SKM-1 (cell line): ENCODE data around the gene TERT.

Source experiments
- DNase-seq: peaks from one replicate; lab custom pipeline; 2025; ENCODE audit not compliant: unreplicated experiment; lab: John Stamatoyannopoulos, UW

Gene TERT

DNA sequence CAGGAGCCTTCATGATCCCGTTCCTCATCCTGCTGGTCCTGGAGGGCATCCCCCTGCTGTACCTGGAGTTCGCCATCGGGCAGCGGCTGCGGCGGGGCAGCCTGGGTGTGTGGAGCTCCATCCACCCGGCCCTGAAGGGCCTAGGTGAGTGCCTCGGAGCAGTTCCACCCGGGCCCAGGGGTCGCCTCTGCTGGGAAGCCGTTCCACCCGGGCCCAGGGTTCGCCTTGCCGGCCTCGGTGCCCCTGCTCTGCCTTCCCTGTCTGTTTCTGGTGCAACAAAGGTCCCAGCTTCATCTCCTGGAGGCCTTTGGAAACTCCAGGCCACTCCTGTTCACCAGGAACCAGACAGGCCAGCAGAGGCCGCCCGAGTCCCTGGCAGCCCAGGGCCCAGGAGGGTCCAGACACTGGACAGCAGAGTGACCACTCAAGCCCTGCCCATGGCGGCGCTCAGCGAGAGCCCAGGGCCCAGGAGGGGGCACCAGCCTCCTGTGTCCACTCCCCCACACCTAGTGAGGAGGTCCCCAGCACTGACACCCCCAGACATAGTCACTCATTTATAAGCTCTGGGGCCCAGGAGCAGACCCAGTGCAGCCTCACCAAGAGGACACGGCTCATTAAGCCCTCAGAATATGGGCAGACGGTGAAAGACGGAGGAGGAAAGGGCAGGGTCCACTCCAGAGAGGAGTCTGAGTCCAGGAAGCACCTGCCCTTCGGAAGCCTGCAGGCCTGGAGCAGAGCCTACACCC lies 86.0 kb downstream of the TERT start:
- no peak for DNase-seq

DNA sequence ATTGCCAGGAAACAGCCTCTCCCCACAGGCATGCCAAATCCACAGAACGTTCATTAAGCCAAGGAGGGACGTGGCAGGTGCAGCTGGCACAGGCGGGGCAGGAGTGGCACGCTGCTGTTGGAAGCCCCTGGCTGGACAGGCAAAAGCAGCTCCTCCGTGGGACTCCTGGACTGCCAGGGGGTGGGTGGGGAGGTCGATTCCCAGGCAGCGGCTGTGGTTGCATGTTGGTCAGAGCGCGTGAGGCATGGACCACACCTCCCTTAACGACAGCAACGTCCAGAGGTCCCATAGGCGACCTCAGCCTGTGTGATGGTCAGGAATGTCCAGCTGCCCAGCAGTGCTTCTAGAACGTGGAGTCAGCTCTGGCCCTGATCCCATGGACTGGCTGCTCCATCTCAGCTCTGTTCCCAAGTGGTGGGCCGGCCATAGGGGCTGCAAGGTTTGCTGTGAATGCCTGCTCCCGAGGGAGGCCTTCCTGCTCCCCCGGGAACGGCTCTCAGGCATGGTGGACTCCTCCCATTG lies 86.6 kb downstream of the TERT start:
- DNase-seq: no peak

GRCh38 chr5:1207555-1207954 lies 87.3 kb downstream of the TERT start:
- no peak for DNase-seq

DNA sequence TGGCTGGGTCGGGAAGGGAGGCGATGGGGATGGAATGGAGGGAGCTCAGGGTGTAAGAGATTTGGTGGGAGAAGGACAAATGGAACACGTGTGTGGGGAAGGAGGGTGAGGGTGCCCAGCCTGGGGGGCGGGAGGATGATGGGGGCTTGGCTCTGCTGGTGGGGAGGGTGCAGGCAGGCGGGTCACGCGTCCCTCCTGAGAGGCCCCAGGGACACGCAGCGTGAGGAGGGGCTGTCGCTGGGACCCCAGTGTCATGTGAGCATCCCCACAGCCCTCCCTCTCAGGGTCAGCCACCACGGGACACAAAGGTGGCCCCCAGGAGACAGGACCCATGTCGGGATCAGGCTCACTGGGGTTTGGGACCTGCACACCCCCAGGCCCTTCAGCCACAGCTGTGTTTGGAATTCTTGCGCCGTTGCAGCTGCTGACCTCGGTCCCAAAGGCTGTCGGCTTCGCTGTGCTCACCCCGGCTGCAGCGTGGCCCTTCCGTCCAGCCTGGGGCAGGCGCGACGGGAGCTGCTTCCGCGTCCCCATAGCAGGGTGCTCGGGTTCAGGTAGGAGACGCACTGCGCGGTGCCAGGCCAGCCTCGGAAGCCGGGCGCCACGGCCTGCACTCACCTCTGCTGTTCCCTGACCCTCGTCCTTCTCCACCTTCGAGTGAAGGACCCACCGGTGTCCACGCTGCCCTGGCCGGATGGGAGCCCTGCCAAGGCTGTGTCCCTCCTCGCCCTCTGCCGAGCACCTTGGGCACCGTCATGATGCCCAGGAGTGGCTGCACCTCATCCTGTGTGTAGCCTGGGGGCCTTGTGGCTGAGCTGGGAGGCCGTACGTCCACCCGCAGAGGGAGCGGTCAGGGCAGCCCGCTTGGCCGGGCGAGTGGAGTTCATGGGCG lies 88.1 kb downstream of the TERT start:
- DNase-seq: no peak

DNA sequence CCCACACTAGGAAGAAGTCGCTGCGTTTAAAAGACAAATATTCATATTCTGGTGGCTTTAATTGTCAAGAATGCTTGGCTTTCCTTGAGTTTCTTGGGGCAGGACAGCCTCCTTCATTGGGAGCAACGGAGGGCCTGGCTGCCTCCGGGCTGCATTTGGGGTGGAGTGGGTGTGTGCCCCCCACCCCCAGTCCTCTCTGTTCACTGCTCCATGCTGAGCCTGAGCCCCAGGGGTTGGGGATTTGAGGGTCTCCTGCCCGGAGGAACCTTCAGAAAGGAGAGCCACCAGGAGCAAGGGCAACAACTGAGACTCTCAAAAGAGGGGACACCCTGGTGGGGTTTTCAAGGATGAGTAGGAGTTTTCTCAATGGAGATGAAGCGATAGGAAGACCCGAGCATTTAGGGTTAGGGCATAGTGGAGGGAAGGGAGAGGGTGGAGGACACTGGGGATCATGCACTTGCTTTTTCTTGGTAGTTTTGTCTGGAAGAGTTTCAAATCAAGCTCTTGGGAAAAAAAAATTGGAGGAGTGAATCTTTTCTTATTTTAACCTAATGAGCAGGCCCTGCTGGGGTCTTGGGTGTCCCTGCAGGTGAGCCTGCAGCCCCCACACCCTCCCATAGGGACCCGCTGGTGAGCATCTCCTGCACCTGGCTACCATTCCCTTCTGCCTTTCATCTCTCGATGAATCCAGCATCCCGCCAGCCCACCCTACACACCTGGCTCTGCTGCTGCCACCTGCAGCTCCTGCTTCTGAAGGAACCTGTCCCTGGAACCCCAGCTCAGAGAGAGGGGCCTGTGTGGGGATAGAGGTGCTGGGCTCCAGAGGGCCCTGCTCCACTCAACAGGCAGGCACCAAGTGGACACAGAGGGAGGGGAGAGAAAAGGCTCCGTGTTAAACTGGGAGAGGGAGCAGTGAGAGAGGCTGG lies 89.3 kb downstream of the TERT start:
- DNase-seq: no peak

DNA sequence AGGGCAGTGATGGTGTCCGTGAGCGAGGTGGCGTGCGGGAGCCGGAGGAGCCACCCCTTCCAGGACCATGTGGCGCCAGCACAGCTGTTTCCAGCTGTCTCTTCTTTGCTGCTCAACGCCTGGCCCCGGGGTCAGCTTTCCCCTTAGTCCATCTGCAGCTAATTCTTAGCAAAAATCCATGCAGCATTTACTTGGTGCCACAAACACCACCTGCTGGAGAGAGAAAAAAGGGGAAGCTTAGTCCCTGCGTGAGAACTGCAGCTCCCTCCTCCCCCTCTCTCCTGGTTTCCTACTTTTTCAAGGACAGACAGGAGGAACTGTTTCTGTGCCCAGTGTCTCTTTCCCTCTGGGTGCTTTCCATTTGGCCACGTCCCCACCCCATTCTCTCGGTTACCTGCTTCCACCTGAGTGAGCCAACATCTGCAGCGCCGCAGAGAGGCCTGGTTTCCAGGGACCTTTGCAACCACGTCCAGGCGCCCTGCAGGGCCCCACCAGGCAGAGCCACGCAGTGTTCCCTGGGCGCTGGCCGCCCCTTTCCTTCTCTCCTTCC lies 90.1 kb downstream of the TERT start:
- DNase-seq: peak; percentile 21

DNA sequence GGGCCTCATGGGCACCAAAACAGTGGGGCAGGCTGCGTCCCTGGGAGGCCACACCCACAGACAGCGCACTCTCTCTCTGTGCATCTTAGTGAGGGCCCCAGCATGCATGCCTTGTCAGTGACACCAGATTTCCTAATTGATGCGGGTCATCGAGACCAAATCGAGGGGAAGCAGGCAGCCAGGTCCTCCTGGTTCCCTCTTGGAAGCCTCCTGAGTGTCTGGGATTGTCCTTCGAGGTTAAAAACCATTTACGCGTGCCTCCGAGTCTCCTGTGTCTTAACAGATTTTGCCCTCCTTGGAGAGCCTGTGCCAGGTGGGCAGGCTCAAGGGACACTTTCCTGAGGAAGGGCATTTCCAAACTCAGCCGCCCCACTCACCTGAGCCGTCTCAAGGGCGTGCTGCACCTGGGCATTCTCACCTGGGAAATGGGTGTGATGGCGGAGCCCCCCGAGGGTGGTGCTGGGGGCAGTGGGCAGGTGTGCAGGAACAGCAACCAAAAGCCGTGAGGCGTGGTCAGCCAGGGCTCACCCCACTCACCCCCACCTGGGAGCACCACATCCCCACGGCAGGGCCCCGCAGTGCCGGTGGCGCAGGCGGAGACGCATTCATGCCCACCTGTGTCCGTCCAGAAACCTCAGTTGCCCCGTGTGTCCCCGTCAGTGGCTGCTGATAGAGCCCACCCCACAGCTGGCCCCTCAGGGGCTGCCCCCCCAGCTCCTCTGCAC lies 90.7 kb downstream of the TERT start:
- DNase-seq: no peak

DNA sequence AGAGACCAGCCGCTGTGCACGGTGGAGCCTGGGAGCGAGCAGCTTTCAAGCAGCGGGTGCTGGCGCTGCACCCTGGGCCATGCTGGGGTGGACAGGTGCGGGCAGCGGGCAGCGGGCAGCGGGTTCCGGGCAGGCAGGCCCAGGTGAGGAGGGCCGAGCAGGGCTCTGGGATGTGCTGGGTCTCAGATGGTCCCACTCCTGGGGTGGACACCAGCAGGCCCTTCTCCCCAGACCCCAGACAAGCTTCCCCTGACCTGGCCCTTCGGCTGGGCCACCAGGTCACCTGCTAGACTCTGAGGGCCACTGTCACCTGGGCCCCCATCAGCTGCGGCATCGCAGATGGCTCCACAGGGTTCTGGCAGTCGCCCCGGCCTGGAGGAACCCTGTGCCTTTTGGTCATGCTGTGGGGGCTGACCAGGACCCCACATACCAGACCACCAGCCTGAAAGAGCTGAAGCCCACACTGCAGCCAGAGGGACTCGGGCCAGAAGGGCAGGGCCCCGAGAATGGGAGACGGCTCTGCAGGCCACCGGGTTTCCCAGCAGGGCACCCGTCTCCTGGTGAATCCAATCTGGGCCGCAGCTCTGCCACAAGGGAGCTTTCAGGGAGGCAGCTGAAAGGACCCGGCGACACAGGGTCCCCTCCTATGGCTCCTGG lies 91.4 kb downstream of the TERT start:
- DNase-seq: no peak
